ENCODE results near the gene MINDY4. TPM values are rescaled to one million over a fixed set of nuclear protein-coding genes. Genes with fewer than 3 reads are reported as not detected.

The MINDY4 gene
- total RNA-seq, 3 donors from 2014 or later (not counting 1 experiment from before 2014, with no cell fraction given), result 1.1 to 1.7 (median 1.1) TPM

- intact Hi-C loops (cut with micrococcal nuclease), result no loop called here
- H3K27ac ChIP-seq (ENCODE audit: low read length), result no peak overlapping the region
- Mint-ChIP-seq H3K9me3 (no peaks in the 10 kb centered on the region), H3K4me3 (no peak overlapping the region), H3K27me3 (ENCODE audit: low read depth in 2 of 2) (no peaks in the 10 kb centered on the region), H3K4me1 (no peaks in the 10 kb centered on the region), H3K36me3 (no peaks in the 10 kb centered on the region), H3K27ac (no peak overlapping the region)
- no peak overlapping the region for H3K4me3 ChIP-seq (ENCODE audit: low read length)
- H3K4me1 ChIP-seq (ENCODE audit: control insufficient read depth, insufficient read depth, low read length), result no peaks in the 10 kb centered on the region
- H3K36me3 ChIP-seq (ENCODE audit: control insufficient read depth, insufficient read depth, low read length), result no peaks in the 10 kb centered on the region
- 89% methylated on average over 24 of the region's 24 CpGs for WGBS (ENCODE audit: insufficient coverage)
- no peaks in the 10 kb centered on the region for H3K27me3 ChIP-seq (ENCODE audit: control insufficient read depth, insufficient read depth, low read length)
- TF ChIP-seq CTCF (IDR thresholded peaks at IDR 0.05), result no peak
- no peaks in the 10 kb centered on the region for H3K9me3 ChIP-seq (ENCODE audit: control insufficient read depth, insufficient read depth, low read length)
- ATAC-seq (no peak), DNase-seq (no peak)
Measured at GRCh38 chr7:30931161-30931928, 160.1 kb downstream of the MINDY4 start.

DNA sequence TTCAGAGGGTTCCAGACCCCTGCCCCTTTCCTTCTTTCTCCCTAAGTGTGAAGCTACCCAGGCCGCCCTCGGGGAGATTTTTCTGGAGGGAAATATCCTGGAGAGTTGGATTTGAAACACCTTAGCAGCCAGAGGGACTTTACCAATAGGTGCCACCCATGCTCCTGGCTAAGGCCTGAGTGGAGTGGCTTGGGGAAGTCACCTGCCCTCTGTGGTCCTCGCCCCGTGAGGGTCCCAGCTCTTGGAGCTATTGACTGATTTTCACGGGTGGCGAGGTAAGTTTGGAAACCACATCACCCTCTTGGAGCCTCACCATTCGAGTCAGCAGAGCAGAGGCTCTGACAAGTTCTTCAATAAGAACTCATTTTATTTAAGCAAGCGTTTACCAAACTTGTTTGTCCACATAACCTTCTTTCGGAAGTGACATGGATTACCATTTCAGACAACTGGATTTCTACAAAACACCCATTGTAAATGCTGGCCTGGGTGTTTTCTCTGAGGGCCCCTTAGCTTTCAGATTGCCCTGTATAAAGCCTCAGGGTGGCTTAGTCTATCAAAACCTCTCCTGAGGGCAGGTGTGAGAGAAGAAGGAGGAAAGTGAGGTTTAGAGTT lies 160.8 kb downstream of the MINDY4 start:
- Mint-ChIP-seq H3K27me3 (ENCODE audit: low read depth in 2 of 2) (peaks cover 3 to 6% of the 10 kb centered on the region in 2 donors), H3K36me3 (no peaks in the 10 kb centered on the region), H3K9me3 (no peaks in the 10 kb centered on the region), H3K4me3 (no peak overlapping the region), H3K4me1 (no peaks in the 10 kb centered on the region), H3K27ac (no peak overlapping the region)
- ATAC-seq (no peak), DNase-seq (no peak)
- no peak overlapping the region for H3K4me3 ChIP-seq (ENCODE audit: low read length)
- no peaks in the 10 kb centered on the region for H3K27me3 ChIP-seq (ENCODE audit: control insufficient read depth, insufficient read depth, low read length)
- no peak for TF ChIP-seq CTCF (IDR thresholded peaks at IDR 0.05)
- no peaks in the 10 kb centered on the region for H3K36me3 ChIP-seq (ENCODE audit: control insufficient read depth, insufficient read depth, low read length)
- intact Hi-C loops (cut with micrococcal nuclease), result no loop called here
- no peaks in the 10 kb centered on the region for H3K4me1 ChIP-seq (ENCODE audit: control insufficient read depth, insufficient read depth, low read length)
- no peak overlapping the region for H3K27ac ChIP-seq (ENCODE audit: low read length)
- no peaks in the 10 kb centered on the region for H3K9me3 ChIP-seq (ENCODE audit: control insufficient read depth, insufficient read depth, low read length)
- 88% methylated on average over 9 of the region's 9 CpGs for WGBS (ENCODE audit: insufficient coverage)

DNA sequence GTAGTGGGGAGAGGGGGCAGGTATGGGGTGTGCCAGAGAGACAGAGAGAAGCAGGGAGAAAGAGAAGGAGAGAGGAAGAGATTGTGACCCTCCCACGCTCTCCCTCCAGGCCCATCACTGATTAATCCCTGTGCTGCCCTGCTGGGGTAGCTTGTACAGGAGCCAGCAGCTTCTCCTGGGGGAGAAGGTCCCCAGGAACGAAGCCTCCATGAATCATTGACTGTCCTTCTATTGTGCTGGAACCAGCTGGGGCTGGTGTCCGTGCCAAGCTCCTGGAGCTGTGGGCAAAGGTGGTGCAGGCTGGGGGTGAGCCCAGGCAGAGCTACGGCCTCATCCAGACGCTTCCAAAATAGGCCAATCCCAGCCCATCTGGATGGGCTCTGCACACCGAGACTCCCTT lies 161.3 kb downstream of the MINDY4 start:
- Histone ChIP-seq H3K4me3 (ENCODE audit: low read length) (no peak overlapping the region), H3K36me3 (ENCODE audit: control insufficient read depth, insufficient read depth, low read length) (no peaks in the 10 kb centered on the region), H3K9me3 (ENCODE audit: control insufficient read depth, insufficient read depth, low read length) (no peaks in the 10 kb centered on the region), H3K27me3 (ENCODE audit: control insufficient read depth, insufficient read depth, low read length) (no peaks in the 10 kb centered on the region), H3K27ac (ENCODE audit: low read length) (no peak overlapping the region), H3K4me1 (ENCODE audit: control insufficient read depth, insufficient read depth, low read length) (no peaks in the 10 kb centered on the region)
- 74% methylated on average over 6 of the region's 6 CpGs for WGBS (ENCODE audit: insufficient coverage)
- DNase-seq (no peak), ATAC-seq (no peak)
- no peak for TF ChIP-seq CTCF (IDR thresholded peaks at IDR 0.05)
- Mint-ChIP-seq H3K27ac (no peak overlapping the region), H3K4me1 (no peaks in the 10 kb centered on the region), H3K4me3 (no peak overlapping the region), H3K36me3 (no peaks in the 10 kb centered on the region), H3K9me3 (no peaks in the 10 kb centered on the region), H3K27me3 (ENCODE audit: low read depth in 2 of 2) (peaks cover 3 to 7% of the 10 kb centered on the region in 2 donors)
- intact Hi-C loops (cut with micrococcal nuclease), result no loop called here
